WTC11 (cell line): ENCODE measurements around the gene TASP1. TPM values are rescaled to one million over a fixed set of nuclear protein-coding genes. Genes with fewer than 3 reads are reported as not detected.

Source experiments
- ATAC-seq: fragments of 200-7000 bp; cut with Tn5 transposase; 2 replicates; pipeline ENCODE4 v1.10.0; 2021; ENCODE audit warnings: mild to moderate bottlenecking, moderate library complexity
- CTCF ChIA-PET: fragments of 300-600 bp; sonication (Branson Sonifier 250); formaldehyde crosslinking; loops from one replicate; lab custom pipeline; 2021; ENCODE audit warnings: antibody characterized with exemption; lab: Charles Lee
- POLR2A ChIA-PET: fragments of 350-600 bp; sonication (Branson Sonifier 250); formaldehyde crosslinking; loops from one replicate; lab custom pipeline; 2021; ENCODE audit warnings: antibody characterized with exemption; lab: Charles Lee
- DNase-seq: peaks from one replicate; pipeline ENCODE4 v3.0.0; 2021; ENCODE audit warnings: low spot score
- H3K27ac Mint-ChIP-seq: 2 replicates; pipeline ENCODE4 v1.8.0; 2021; ENCODE audit warnings: mixed read lengths
- H3K27me3 Mint-ChIP-seq: 2 replicates; pipeline ENCODE4 v1.8.0; 2021; ENCODE audit warnings: low read depth, mild to moderate bottlenecking, moderate library complexity, mixed read lengths
- H3K36me3 Mint-ChIP-seq: 2 replicates; pipeline ENCODE4 v1.8.0; 2021; ENCODE audit warnings: mixed read lengths
- H3K4me1 Mint-ChIP-seq: 2 replicates; pipeline ENCODE4 v1.8.0; 2022; ENCODE audit warnings: mixed read lengths
- H3K4me3 Mint-ChIP-seq: 2 replicates; pipeline ENCODE4 v1.8.0; 2021; ENCODE audit warnings: mild to moderate bottlenecking, moderate library complexity, mixed read lengths
- H3K9me3 Mint-ChIP-seq: 2 replicates; pipeline ENCODE4 v1.8.0; 2021; ENCODE audit warnings: mixed read lengths
- AR ChIP-seq: fragments of 250-450 bp; sonication (Bioruptor Pico); IDR thresholded peaks from 2 replicates; pipeline ENCODE4 v1.9.0; 2021; ENCODE audit warnings: mild to moderate bottlenecking
- ARID4B ChIP-seq: sonication (generic); formaldehyde crosslinking; IDR thresholded peaks from 2 replicates; pipeline ENCODE4 v1.8.0; 2023; ENCODE audit warnings: missing genetic modification reagents, mild to moderate bottlenecking, borderline replicate concordance
- ATF3 ChIP-seq: sonication (generic); formaldehyde crosslinking; conservative IDR thresholded peaks from 2 replicates; pipeline ENCODE4 v1.8.1; 2022; ENCODE audit warnings: mild to moderate bottlenecking, missing genetic modification reagents
- CREB1 ChIP-seq: sonication (generic); formaldehyde crosslinking; IDR thresholded peaks from 2 replicates; pipeline ENCODE4 v1.8.0; 2023; ENCODE audit warnings: mild to moderate bottlenecking, missing genetic modification reagents
- CREM ChIP-seq: sonication (generic); formaldehyde crosslinking; IDR thresholded peaks from 2 replicates; pipeline ENCODE4 v1.8.1; 2022; ENCODE audit warnings: mild to moderate bottlenecking, missing genetic modification reagents, moderate library complexity
- FOXK1 ChIP-seq: sonication (generic); formaldehyde crosslinking; IDR thresholded peaks from 2 replicates; pipeline ENCODE4 v1.8.0; 2022; ENCODE audit warnings: mild to moderate bottlenecking, moderate library complexity, missing genetic modification reagents
- GABPB1 ChIP-seq: sonication (generic); formaldehyde crosslinking; IDR thresholded peaks from 2 replicates; pipeline ENCODE4 v1.8.1; 2023; ENCODE audit warnings: mild to moderate bottlenecking, missing genetic modification reagents
- JUN ChIP-seq: sonication (generic); formaldehyde crosslinking; IDR thresholded peaks from 2 replicates; pipeline ENCODE4 v1.8.0; 2023; ENCODE audit warnings: mild to moderate bottlenecking, missing genetic modification reagents
- NFATC4 ChIP-seq: fragments of 250-450 bp; sonication (Bioruptor Pico); IDR thresholded peaks from 2 replicates; pipeline ENCODE4 v1.9.0; 2021; ENCODE audit warnings: mild to moderate bottlenecking
- RELA ChIP-seq: sonication (generic); formaldehyde crosslinking; IDR thresholded peaks from 2 replicates; pipeline ENCODE4 v1.8.1; 2022; ENCODE audit warnings: missing genetic modification reagents, mild to moderate bottlenecking, borderline replicate concordance
- USF2 ChIP-seq: sonication (generic); formaldehyde crosslinking; IDR thresholded peaks from 2 replicates; pipeline ENCODE4 v1.8.1; 2023; ENCODE audit warnings: mild to moderate bottlenecking, missing genetic modification reagents, moderate library complexity
- ZNF219 ChIP-seq: sonication (generic); formaldehyde crosslinking; IDR thresholded peaks from 2 replicates; pipeline ENCODE4 v1.8.0; 2023; ENCODE audit warnings: missing genetic modification reagents, mild to moderate bottlenecking, borderline replicate concordance
- ZNF317 ChIP-seq: sonication (generic); formaldehyde crosslinking; IDR thresholded peaks from 2 replicates; pipeline ENCODE4 v1.8.1; 2023; ENCODE audit warnings: low read depth, mild to moderate bottlenecking, moderate library complexity, missing genetic modification reagents, borderline replicate concordance
- ZNF425 ChIP-seq: fragments of 250-450 bp; sonication (Bioruptor Pico); conservative IDR thresholded peaks from 2 replicates; pipeline ENCODE4 v1.9.0; 2021; ENCODE audit warnings: mild to moderate bottlenecking
- ZNF671 ChIP-seq: fragments of 250-450 bp; sonication (Bioruptor Pico); IDR thresholded peaks from 2 replicates; pipeline ENCODE4 v1.8.0; 2021; ENCODE audit warnings: mild to moderate bottlenecking
- total RNA-seq: library from RNA; stranded (reverse); gene quantifications from 3 replicates; pipeline ENCODE4 v1.2.3, GENCODE V29; 2021

TASP1 gene
- total RNA-seq, 1 experiment from 2014 or later, result 12.4 TPM

- no peak for TF ChIP-seq FOXK1 (CRISPR knock-in tag)
- Mint-ChIP-seq H3K9me3 (peaks cover 14% of the 10 kb centered on the region), H3K4me3 (no peak overlapping the region), H3K27ac (no peak overlapping the region; the same call in 1 of the 2 replicates), H3K36me3 (peaks cover 21% of the 10 kb centered on the region), H3K4me1 (0 out of 2 replicates have a peak, but pooled peaks cover 2% of the 10 kb centered on the region), H3K27me3 (no peaks in the 10 kb centered on the region)
- ATAC-seq (no peak), DNase-seq (no peak)
- POLR2A ChIA-PET, result interaction anchor here (0.7 kb wide), 1 partner anchor 185 kb away, joined by 5 read pairs; no protein-coding TSS in a partner anchor
- CTCF ChIA-PET, result interaction anchor here (0.8 kb wide), 1 partner anchor 32 kb away, joined by 3 read pairs; no protein-coding TSS in a partner anchor
Observed at GRCh38 chr20:13515291-13515690, 123.4 kb downstream of the TASP1 start.

- ATAC-seq (no peak), DNase-seq (no peak)
- H3K9me3 Mint-ChIP-seq, result peaks cover 24% of the 10 kb centered on the region
- no peak overlapping the region for H3K27ac Mint-ChIP-seq
- TF ChIP-seq ZNF219 (CRISPR knock-in tag) (no peak), ARID4B (no peak), ZNF671 (no peak), CREB1 (CRISPR knock-in tag) (no peak), RELA (CRISPR knock-in tag) (no peak), USF2 (CRISPR knock-in tag) (no peak), JUN (CRISPR knock-in tag) (no peak), GABPB1 (CRISPR knock-in tag) (no peak), ZNF317 (CRISPR knock-in tag) (no peak), CREM (CRISPR knock-in tag) (no peak), AR (no peak), ZNF425 (CRISPR knock-in tag) (no peak), ATF3 (CRISPR knock-in tag) (no peak), NFATC4 (no peak)
- peaks cover 34% of the 10 kb centered on the region for H3K36me3 Mint-ChIP-seq
- no peaks in the 10 kb centered on the region for H3K4me1 Mint-ChIP-seq
- CTCF ChIA-PET, result interaction anchor here (0.6 kb wide), 1 partner anchor 186 kb away, joined by 3 read pairs; no protein-coding TSS in a partner anchor
- no peak overlapping the region for H3K4me3 Mint-ChIP-seq
- POLR2A ChIA-PET, result no interaction called here
- no peaks in the 10 kb centered on the region for H3K27me3 Mint-ChIP-seq
Observed at GRCh38 chr20:13510837-13511488, 127.8 kb downstream of the TASP1 start.
